ENCODE results near the gene SNAPC2.
"Not testable (repeated sequence)": the region's sequence is repeated elsewhere in the genome, so short reads cannot be mapped to it uniquely, and the experiment has no call there.

Gene SNAPC2

DNA sequence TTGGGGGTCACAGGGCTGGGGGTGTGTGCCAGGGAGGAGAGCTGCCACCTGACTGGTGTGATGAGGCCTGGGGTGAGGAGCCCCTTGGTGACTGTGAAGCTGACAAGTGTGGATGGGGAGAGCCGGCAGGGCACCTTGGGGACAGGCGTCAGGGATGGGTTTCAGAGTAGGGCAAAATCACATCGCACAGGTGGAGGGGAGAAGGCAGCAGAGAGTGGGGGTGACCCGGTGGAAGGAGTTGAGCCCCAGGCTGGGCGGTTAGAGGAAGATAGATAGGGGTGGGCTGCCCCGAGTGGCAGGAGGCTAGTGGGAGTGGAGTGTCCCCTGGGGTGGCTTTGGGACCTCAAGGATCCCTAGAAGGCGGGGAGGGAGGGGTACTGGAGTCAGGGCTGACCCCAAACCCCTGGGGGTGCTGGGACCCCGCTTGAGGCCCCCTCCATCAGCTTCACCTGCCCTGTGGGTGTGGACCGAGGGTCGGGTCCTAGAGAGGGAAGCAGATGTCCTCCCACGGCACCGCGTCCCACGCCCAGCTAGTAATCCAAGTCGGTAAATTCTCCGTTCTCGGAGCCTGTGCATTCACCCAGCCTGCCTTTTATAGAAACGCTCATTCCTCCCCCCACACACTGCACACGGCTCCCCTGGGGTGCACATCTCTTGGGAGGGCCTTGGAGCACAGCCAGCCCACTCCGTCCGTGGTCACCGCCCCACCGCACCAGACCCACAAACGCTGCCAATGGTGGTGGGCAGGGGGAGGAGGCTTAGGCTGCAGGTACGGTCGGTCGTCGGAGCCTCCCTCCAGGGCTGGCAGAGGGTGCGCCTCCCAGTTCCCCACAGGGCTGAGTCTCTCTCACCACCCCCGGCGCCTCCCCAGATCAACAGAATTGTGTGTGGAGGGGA lies 3.4 kb downstream of the SNAPC2 start:
- DNase-seq: no peak

GRCh38 chr19:7924241-7924640 lies 4.1 kb downstream of the SNAPC2 start:
- DNase-seq: no peak

DNA sequence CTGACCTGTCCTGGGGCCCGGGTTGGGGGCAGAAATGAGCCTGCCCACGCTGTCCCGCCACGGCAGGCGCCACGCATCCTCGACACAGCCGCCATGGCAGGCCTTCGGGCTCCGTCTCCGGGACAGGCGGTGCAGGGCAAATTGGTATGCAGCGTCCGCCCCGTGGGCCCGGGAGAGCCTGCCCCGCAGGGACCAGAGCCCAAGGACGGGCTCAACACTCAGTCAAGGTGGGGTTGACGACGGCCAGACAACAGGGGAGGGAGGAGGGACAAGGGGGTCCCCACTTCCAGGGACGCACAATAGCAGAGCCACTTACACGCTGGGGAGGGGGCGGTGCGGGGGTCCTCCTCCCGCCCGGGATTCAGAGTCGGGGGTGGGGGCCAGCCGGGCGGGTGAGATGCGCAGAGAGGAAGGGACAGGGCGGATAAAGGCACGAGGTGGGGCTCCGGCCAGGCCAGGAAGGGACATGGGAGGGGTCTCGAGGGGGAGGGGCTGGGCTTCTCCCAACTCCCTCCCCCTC lies 4.6 kb downstream of the SNAPC2 start:
- no peak for DNase-seq

DNA sequence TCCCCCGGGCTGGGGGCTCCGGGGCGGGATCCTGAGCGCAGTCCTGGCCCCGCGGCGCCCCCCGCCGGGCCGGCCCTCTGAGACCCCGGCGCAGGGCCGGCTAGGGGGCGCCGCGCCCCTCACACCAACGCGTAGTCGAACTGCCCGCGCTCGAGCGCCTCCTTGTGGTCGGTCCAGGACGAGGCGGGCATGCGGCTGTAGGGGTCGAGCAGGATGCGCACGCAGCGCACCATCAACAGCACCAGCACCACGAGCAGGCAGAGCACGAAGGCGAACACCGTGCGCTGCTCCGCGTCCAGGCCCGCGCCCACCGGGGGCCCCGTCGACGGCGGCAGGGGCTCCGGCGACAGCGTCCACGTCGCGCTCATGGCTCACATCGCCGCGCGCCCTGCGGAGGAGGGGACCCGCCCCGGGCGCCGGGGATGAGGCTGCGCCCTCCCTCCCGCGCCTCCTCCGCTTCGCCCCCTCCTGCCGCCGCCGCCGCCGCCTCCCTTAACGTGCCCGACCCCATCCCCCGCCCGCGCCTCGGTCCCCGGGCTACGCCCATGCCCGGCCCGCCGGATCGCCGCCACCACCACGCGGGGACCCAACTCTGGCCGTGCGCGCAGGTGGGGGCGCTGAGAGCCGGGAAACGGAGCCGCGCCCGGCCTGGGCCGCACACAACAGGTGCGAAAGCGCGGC lies 5.2 kb downstream of the SNAPC2 start:
- DNase-seq: no peak

- DNase-seq: no peak
These were observed 6.0 kb downstream of the SNAPC2 start, which contains the start of gene CTXN1 for GRCh38 chr19:7926021-7926726. Gene CTXN1, minus strand, starts transcription at chr19:7926135. Its CDS starts 597 bp downstream, at chr19:7925538.

GRCh38 chr19:7926727-7927604 lies 6.8 kb downstream of the SNAPC2 start:
- no peak for DNase-seq

DNA sequence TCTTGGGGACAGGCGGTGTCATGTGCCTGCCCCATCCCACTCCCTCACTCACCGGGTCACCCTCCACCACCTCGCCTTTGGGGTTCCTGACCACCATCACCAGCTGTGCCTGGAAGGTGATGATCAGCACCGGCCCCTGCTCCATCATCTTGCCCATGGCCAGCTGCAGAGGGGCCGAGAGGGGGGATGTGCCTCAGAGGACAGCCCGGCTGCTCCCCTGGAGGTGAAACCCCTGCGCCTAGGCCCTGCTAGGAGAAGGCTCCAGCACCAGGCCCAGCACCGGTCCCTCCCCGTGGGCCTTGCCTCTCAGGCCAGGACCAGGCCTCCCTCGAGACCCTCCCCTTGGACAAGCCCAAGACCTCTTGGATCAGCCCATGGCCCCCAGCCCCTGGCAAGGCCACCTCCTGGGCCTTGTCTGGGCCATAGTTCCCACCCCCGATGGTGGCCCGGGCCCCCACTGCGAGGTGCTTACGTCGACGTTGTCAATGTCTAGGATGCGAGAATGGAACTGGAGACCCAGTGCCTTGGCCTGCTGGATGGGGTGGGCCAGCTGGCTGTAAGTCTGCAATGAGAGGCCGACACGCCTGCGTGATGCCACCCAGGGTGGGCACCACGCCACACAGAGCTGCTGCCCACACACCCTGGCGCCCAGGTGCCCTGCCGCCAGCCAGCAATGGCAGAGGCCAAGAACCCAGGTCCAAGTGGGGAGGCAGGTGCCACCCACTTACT lies 7.6 kb downstream of the SNAPC2 start:
- no peak for DNase-seq

- DNase-seq: no peak
These were observed 8.2 kb downstream of the SNAPC2 start for GRCh38 chr19:7928334-7928706.

DNA sequence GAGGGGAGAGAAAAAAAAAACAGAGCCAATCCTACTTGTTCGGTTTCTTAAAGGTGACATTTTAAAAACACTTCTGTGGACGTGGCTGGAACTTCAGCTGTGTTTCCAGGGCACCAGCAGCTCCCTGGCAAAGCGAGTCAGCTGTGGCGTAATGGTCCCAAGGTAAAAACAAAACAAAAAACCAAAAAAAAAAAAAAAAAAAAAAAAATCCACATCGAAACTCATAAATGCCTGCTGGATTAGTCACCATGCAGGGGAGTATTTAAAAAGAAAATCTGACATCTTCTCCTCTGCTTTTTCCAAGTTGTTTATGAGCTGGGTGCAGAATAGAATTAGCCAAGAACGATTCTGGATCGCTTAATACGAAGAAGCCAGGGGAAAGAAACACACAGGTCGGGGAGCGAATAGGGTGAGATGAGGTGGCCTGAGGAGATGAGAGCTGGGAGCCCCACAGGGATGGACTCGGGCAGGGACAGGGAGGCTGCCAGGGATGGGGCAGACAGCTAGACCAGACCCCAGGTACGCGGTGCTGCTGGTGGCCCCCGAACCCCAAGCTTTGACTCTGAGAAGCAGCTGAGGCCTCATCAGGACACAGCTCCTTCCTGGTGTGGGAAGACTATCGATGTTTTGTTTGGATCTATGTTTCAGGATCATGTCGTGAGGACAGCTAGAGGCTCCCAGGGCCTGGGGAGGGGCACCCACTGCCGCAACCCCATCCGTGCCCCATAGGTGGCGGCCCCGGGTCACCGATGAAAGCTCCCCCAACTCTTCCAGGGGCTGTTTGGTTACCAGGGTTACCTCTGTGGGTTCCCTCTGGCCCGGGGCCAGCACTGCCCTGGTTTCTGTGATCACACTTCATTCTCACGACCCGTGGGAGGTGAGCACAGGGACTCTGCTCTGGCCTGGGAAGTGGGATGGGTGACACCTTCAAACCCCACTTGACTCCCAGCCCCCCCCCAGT lies 8.9 kb downstream of the SNAPC2 start:
- no peak for DNase-seq

GRCh38 chr19:7930030-7930429 lies 9.9 kb downstream of the SNAPC2 start:
- DNase-seq: not testable (repeated sequence)

- no peak for DNase-seq
These were observed 10.6 kb downstream of the SNAPC2 start for GRCh38 chr19:7930765-7931164.

DNA sequence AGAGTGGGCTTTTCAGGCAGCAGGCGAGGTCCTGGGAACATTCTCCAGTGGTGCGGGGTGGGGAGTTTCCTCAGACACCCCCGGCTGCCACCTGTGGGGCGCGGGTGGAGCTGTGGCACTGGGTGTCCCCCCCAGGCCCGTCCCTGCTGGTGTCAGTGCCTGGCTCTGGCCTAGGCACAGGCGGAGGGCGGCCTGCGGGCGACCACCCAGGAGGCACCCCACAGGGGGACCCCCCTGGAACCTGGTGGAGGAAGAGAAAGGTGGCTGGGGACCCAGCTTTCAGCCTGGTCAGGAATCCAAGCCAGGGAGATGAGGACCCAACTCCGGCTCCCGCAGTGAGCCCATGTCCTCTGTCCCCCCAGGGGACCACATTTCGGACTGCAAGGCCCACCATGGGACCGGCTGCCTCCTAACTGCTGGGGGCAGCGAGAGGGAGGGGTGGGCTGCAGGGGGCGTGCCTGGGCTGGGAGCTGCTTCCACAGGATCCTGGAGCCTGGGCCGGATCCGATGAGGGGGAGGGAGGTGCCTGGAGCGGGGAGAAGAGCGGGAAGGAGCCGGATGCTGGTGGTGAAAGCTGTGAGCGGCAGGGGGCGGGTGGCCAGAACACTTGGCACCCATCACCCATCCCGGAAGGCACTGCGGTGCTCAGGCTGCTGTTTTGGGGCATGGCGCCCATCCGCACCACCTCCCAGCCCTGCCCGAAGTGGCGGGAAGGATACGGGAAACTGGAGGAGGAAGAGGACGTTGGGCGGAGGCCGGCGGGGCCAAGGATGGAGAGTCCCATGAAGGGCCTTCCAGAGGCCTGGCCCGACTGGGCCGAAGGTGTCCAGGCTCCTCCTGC lies 11.3 kb downstream of the SNAPC2 start:
- DNase-seq: no peak

DNA sequence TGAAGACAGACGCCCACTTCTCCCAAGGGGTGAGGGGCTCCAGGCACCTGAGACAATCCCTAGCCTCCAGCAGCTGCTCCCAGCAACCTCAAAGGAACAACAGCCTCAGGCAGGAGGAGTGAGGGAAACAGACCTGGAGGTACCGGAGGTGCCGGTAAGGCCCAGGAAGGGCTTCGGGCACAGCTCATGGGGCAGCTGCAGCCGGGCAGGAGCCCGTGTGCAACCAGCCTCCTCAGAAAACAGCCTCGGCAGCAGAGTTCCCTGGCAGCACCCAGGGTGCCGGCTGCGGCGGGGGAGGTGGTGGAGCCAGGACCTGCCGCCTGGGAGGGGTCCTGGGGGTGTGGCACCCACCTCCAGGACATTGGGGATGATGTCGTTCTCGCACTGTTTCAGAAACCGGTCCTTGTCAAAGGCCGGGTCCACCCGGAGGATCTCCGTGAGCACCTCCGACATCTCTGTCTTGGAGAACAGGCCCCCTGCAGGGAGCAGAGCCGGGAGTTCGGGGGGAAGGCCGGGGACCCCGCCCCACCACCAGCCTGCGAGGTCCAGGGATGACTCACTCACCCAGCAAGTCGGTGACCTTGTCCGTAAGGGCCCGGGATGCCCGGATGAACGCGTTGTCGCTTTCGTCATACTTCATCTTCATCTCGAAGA lies 12.3 kb downstream of the SNAPC2 start:
- DNase-seq: no peak

- DNase-seq: no peak
These were observed 12.8 kb downstream of the SNAPC2 start for GRCh38 chr19:7932930-7933300.

DNA sequence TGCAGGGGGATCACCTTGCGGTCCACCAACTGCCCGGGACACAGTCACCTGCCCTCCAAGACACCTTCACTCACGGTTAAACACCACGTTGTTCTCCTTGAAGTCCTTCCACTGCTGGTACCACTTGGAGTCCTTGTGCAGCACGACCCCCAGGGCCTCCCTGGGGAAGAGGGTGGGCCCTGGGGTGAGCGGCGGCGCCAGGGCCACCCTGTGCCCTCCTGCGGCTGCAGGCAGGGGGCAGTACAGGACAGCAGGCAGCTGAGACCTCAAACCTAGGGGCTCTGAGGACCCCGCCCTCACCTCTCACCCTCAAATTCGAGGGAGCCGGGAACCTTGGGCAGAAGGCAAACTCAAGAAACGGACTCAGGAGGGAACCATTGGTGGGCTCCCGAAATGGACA lies 13.3 kb downstream of the SNAPC2 start:
- no peak for DNase-seq

DNA sequence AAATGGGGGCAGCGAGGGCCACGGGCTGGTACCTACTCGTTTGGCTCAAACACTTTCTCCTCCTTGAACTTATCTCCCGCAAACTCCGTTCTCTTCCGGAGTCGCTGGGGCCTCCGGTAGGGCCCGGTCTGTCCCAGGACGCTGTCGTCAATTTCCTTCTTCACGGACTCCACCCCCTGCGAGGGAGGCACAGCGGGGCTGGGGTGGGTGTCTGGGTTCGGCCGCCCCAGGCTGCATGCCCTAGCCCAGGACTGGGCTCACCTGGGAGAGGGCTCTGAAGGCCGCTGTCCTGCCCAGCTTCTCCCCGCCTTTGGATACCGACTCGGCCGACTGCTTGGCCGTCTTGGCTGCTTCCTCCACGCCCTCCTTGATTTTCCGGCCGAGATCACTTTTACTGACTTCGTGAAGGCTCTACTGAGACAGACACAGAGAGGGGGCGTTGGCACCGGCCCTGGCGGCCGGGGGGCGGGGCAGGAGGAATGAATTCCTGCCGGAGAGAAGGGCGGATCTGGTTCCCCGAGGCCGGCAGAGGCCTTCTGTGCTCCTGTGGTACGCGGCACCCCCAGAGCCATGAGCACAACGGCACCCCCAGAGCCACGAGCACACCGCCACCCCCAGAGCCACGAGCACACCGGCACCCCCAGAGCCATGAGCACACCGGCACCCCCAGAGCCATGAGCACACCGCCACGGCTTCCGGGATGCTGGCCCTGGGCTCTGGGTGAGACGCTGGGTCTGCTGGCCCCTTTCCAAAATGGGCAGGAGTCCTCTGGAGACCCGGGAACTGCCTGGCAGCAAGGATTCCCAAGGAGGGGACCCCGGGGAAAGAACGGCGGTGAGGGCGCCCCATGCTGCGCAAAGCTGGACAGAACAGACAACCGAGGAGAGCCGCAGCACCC lies 13.9 kb downstream of the SNAPC2 start:
- DNase-seq: no peak

- no peak for DNase-seq
These were observed 14.6 kb downstream of the SNAPC2 start for GRCh38 chr19:7934766-7935165.

DNA sequence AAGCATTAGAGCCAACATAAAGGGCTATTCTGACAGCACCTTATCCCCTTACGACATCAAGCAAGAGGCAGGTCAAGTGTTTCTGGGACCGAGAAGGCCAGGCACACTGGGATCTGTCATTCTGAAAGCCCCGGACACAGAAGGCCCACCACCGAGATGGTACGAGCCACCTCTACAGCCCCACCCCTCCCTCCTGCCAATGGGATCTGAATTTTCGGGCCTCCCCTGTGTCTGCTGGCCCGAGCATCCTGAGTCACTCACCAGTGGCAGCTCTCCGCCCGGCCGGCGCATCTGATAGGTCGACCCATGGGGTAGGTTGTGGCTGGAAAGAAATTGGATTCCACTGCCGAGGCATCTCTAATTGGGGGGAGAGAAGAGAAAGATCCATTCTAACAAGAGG lies 20.7 kb downstream of the SNAPC2 start:
- DNase-seq: no peak

Data from NK-92 treated with Interleukin-12 subunit alpha and Interleukin-12 subunit beta, amount 100 ng/mL, for 24 hours (cell line).